Ishikawa (cell line): Measurements from ENCODE around the gene PKMYT1.

ENCODE experiments used
- CEBPB ChIP-seq: IDR thresholded peaks from 2 replicates; pipeline ENCODE4 v1.6.1; 2012
- CREB1 ChIP-seq: IDR thresholded peaks from 2 replicates; pipeline ENCODE4 v1.6.1; 2012; ENCODE audit warnings: low read depth
- EGR1 ChIP-seq: IDR thresholded peaks from 2 replicates; pipeline ENCODE4 v1.6.1; 2012
- EP300 ChIP-seq: IDR thresholded peaks from 2 replicates; pipeline ENCODE4 v1.6.1; 2012; ENCODE audit warnings: borderline replicate concordance
- FOXM1 ChIP-seq: IDR thresholded peaks from 2 replicates; pipeline ENCODE4 v1.6.1; 2012; ENCODE audit warnings: low read depth, borderline replicate concordance
- MAX ChIP-seq: IDR thresholded peaks from 2 replicates; pipeline ENCODE4 v1.6.1; 2012
- NFIC ChIP-seq: IDR thresholded peaks from 2 replicates; pipeline ENCODE4 v1.6.1; 2012
- RAD21 ChIP-seq: IDR thresholded peaks from 2 replicates; pipeline ENCODE4 v1.6.1; 2012; ENCODE audit warnings: low read depth
- REST ChIP-seq: IDR thresholded peaks from 2 replicates; pipeline ENCODE4 v1.6.1; 2012; ENCODE audit warnings: low read depth, mild to moderate bottlenecking
- TAF1 ChIP-seq: IDR thresholded peaks from 2 replicates; pipeline ENCODE4 v1.6.1; 2012; ENCODE audit warnings: low read depth, mild to moderate bottlenecking
- TCF12 ChIP-seq: IDR thresholded peaks from 2 replicates; pipeline ENCODE4 v1.6.1; 2012; ENCODE audit warnings: low read depth
- TEAD4 ChIP-seq: IDR thresholded peaks from 2 replicates; pipeline ENCODE4 v1.6.1; 2012
- USF1 ChIP-seq: IDR thresholded peaks from 2 replicates; pipeline ENCODE4 v1.6.1; 2012
- YY1 ChIP-seq: IDR thresholded peaks from 2 replicates; pipeline ENCODE4 v1.6.1; 2012; ENCODE audit warnings: low read depth
- ZBTB7A ChIP-seq: IDR thresholded peaks from 2 replicates; pipeline ENCODE4 v1.6.1; 2012; ENCODE audit warnings: low read depth

The PKMYT1 gene

GRCh38 chr16:3025032-3026002 is 45.1 kb upstream of the PKMYT1 start:
- TF ChIP-seq ZBTB7A (no peak), FOXM1 (no peak), REST (no peak), YY1 (no peak), TEAD4 (no peak), EP300 (no peak), TCF12 (no peak), RAD21 (no peak), NFIC (no peak), EGR1 (no peak), CREB1 (no peak), USF1 (no peak), CEBPB (no peak), MAX (no peak), TAF1 (no peak)

- TF ChIP-seq CEBPB: peak; percentile 22; the same call in 1 of the 2 replicates
- peak; percentile 4 for TF ChIP-seq TEAD4
- peak; percentile 78 for TF ChIP-seq TCF12
- TF ChIP-seq YY1: 0 out of 2 replicates have a peak, but pooled peaks have one; percentile 9
- peak; percentile 48; the same call in 1 of the 2 replicates for TF ChIP-seq TAF1
- peak; percentile 94 for TF ChIP-seq MAX
- TF ChIP-seq FOXM1: peak; percentile 33; the same call in 1 of the 2 replicates
- TF ChIP-seq REST: 0 out of 2 replicates have a peak, but pooled peaks have one; percentile 10
- TF ChIP-seq USF1: peak; percentile 97
- TF ChIP-seq CREB1: peak; percentile 79
- TF ChIP-seq ZBTB7A: peak; percentile 95
- TF ChIP-seq NFIC: no peak; the same call in 1 of the 2 replicates
- TF ChIP-seq RAD21: no peak
- peak; percentile 59; the same call in 1 of the 2 replicates for TF ChIP-seq EP300
- no peak; the same call in 1 of the 2 replicates for TF ChIP-seq EGR1
Measured at GRCh38 chr16:3023669-3024478, 43.6 kb upstream of the PKMYT1 start, which contains the start of the genes HCFC1R1 and THOC6. TSS of gene HCFC1R1 (minus strand) at chr16:3023942. CDS start at chr16:3023941, 1 bp downstream. TSS of gene THOC6 (plus strand) at chr16:3024035. CDS start at chr16:3024327, 292 bp downstream.

GRCh38 chr16:3023415-3023668 is 43.1 kb upstream of the PKMYT1 start:
- TF ChIP-seq TEAD4 (no peak; the same call in 1 of the 2 replicates), CEBPB (no peak), REST (no peak), CREB1 (0 out of 2 replicates have a peak, but pooled peaks have one; percentile 18), NFIC (peak; percentile 77), TCF12 (no peak), TAF1 (no peak), YY1 (no peak), USF1 (no peak), MAX (no peak)
